Mucosa of rectum (tissue), 2 donors: Measurements from ENCODE around the gene CHD5.

ENCODE experiments used
- H3K27ac ChIP-seq, 2 donors: one replicate each; pipeline ENCODE4 v1.7.0; 2013; ENCODE audit warnings: inconsistent platforms in 2 of 2, low read depth in 2 of 2, low read length in 2 of 2
- H3K27me3 ChIP-seq, 2 donors: one replicate each; pipeline ENCODE4 v1.7.0; 2013; ENCODE audit warnings: low read length in 2 of 2; ENCODE audit not compliant: control insufficient read depth in 2 of 2, insufficient read depth in 2 of 2
- H3K36me3 ChIP-seq, 2 donors: one replicate each; pipeline ENCODE4 v1.7.0; 2013; ENCODE audit warnings: low read length in 2 of 2; ENCODE audit not compliant: control insufficient read depth in 2 of 2, insufficient read depth in 2 of 2
- H3K4me1 ChIP-seq, 2 donors: one replicate each; pipeline ENCODE4 v1.7.0; 2013; ENCODE audit warnings: low read length in 2 of 2, mild to moderate bottlenecking in 1 of 2; ENCODE audit not compliant: control insufficient read depth in 2 of 2, insufficient read depth in 2 of 2
- H3K4me3 ChIP-seq, 2 donors: one replicate each; pipeline ENCODE4 v1.7.0; 2013; ENCODE audit warnings: low read length in 2 of 2
- H3K9ac ChIP-seq, 2 donors: one replicate each; pipeline ENCODE4 v1.7.0; 2013; ENCODE audit warnings: low read length in 2 of 2, low read depth in 1 of 2, mild to moderate bottlenecking in 1 of 2
- H3K9me3 ChIP-seq, 2 donors: one replicate each; pipeline ENCODE4 v1.7.0; 2013; ENCODE audit warnings: low read length in 2 of 2; ENCODE audit not compliant: control insufficient read depth in 2 of 2
- donor health status: healthy.
- donor health status: Normal muscosa, but diverticular disease.

Gene CHD5

DNA sequence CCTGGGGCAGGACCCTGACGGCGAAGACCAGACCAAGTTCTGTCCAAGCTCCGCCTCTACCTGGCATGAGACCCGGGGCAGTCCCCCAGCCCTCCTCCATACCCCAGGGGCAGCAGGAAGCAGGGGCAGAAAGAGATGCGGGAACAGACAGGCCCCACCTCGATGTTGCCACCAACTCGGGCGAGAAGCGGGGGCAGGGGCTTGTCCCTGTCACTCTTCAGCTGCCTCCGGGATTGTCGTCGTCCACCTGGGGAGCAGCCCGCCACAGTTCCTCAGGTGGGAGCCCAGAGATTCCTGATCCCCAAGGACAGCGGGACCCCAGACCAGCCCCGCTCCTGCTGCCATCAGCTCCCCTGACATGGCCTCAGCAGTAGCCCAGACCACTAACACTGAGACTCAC lies 54.8 kb downstream of the CHD5 start:
- H3K27ac ChIP-seq = no peak overlapping the region
- H3K4me1 ChIP-seq = peaks cover 2 to 7% of the 10 kb centered on the region in 2 donors
- no peak overlapping the region for H3K9ac ChIP-seq
- H3K9me3 ChIP-seq = no peaks in the 10 kb centered on the region
- H3K36me3 ChIP-seq = no peaks in the 10 kb centered on the region
- peaks cover 0 to 1% of the 10 kb centered on the region in 2 donors for H3K27me3 ChIP-seq
- no peak overlapping the region for H3K4me3 ChIP-seq

DNA sequence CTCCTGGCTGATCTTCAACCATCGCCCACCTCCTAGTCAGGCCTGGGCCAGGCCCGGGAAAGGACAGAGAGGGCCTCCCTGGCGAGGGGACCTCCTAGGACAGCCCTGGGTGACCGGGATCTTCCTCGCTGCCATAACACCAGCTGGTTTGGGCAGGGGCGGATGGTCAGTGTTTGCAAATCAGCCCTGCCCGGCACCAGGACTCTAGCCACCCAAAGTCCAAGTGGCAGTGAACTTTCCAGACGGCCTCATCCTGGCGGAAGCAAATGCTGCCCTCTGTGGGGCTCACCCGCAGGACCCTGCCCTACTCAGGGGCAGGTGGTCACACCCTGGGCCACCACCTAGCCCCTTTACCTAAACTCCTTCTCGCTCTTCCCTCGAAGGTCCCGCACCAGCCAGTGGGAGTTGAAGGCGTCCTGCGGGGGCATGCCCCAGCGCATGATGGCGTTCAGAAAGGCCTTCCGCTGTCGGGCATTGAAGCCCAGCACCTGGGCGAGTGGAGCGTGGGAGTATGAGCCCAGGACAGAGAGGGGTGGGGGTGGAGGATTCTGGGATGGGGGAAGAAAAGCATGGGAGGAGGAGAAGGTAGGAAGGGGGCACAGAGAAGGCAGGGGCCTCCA lies 55.3 kb downstream of the CHD5 start:
- Histone ChIP-seq H3K4me1 (peaks cover 2 to 7% of the 10 kb centered on the region in 2 donors), H3K27me3 (peaks cover 0 to 1% of the 10 kb centered on the region in 2 donors), H3K4me3 (no peak overlapping the region), H3K9ac (no peak overlapping the region), H3K9me3 (no peaks in the 10 kb centered on the region), H3K36me3 (no peaks in the 10 kb centered on the region), H3K27ac (no peak overlapping the region)

DNA sequence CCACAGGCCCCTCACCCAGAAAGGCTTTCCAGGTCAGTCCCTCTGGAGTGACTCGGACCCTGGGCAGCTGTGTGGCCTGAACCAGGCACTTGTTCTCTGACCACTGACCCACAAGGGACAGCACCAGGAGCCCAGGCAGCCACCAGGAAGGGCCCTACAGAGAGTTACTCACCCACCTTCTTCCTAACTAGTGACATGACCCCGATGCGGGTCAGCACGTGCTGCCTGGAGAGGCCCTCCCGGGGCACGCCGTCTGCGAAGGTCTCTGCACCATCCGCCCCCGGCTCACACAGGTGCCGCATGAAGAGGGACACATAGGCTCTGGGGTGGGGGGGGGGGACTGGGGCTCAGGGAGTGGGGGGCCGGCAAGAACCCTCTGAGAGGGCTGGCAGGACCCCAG lies 55.8 kb downstream of the CHD5 start:
- peaks cover 0 to 1% of the 10 kb centered on the region in 2 donors for H3K27me3 ChIP-seq
- H3K4me3 ChIP-seq = no peak overlapping the region
- no peaks in the 10 kb centered on the region for H3K9me3 ChIP-seq
- H3K36me3 ChIP-seq = no peaks in the 10 kb centered on the region
- no peak overlapping the region for H3K9ac ChIP-seq
- peaks cover 2 to 7% of the 10 kb centered on the region in 2 donors for H3K4me1 ChIP-seq
- no peak overlapping the region for H3K27ac ChIP-seq

DNA sequence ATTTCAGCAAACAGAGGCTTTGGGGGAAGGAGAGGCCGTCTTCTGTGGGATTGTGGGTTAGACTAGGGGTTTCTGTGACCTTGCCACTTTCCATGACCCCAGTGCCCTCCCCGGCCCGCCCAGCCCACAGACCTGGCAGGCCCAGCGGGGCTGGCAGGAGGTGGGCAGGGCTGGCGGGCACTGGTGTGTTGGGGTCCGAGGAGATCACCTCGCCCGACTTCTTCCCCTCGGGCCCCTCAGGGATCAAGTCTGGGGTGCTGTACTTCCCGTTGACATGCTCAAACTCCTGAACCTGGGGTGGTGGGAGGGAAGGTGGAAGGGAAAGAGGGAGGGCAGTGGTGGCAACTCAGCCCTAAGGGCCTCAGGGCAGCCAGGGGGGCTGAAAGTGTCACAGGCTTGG lies 56.3 kb downstream of the CHD5 start:
- Histone ChIP-seq H3K9me3 (no peaks in the 10 kb centered on the region), H3K36me3 (no peaks in the 10 kb centered on the region), H3K27ac (no peak overlapping the region), H3K27me3 (peaks cover 0 to 1% of the 10 kb centered on the region in 2 donors), H3K4me3 (no peak overlapping the region), H3K4me1 (peaks cover 2 to 7% of the 10 kb centered on the region in 2 donors), H3K9ac (no peak overlapping the region)

DNA sequence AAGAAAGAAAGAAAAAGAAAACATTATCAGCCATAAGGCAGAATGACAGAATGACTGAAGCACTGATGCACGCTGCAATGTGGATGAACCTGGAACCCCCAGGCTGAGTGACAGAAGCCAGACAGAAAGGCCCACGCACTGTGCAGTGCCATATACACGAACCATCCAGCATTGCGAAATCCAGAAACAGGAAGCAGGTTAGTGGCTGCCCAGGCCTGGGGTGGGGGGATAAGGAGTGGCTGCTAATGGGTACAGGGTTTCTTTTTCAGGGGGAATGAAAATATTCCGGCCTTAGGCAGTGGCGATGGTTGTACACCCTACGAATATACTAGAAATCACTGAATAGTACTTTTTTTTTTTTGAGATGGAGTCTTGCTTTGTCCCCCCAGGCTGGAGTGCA lies 57.0 kb downstream of the CHD5 start:
- Histone ChIP-seq H3K9me3 (no peaks in the 10 kb centered on the region), H3K27me3 (peaks cover 0 to 1% of the 10 kb centered on the region in 2 donors), H3K36me3 (no peaks in the 10 kb centered on the region), H3K27ac (no peak overlapping the region), H3K4me1 (peaks cover 2 to 7% of the 10 kb centered on the region in 2 donors), H3K9ac (no peak overlapping the region), H3K4me3 (no peak overlapping the region)

DNA sequence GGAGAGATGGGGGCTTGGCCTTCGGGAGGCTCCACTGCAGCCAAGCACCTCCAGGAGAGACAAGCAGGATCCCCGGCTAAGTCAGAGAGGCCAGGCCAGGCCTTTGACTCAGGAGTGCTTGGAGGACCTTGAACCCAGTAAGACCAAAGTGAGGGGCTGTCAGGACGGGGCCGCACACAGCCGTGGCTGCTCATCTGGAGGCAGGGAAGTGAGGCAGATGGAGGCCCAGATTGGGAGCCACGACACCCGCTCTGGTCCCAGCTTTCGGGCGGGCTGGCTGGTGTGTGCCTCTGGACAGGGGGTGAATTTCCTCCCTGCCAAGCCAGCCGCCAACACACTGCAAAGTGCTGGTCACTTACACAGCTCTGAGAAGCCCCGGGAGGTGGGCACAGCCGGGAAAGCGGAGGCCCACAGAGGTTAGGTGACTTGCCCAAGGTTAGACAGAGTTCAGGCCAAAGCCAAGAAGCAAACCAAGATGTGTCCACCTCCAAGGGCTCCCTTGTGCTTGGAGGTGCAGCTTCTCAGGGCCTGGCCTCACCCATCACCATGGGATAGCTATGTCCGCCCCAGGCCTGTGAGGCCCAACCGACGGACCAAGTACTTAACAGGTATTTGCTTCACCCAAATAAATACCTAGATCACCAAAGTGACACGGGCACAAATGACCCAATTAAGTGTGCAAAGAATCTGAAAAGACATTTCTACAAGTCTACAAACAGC lies 58.3 kb downstream of the CHD5 start:
- Histone ChIP-seq H3K36me3 (no peaks in the 10 kb centered on the region), H3K4me3 (no peak overlapping the region), H3K27me3 (peaks cover 0 to 1% of the 10 kb centered on the region in 2 donors), H3K9me3 (no peaks in the 10 kb centered on the region), H3K9ac (no peak overlapping the region), H3K4me1 (peaks cover 0 to 2% of the 10 kb centered on the region in 2 donors), H3K27ac (no peak overlapping the region)

DNA sequence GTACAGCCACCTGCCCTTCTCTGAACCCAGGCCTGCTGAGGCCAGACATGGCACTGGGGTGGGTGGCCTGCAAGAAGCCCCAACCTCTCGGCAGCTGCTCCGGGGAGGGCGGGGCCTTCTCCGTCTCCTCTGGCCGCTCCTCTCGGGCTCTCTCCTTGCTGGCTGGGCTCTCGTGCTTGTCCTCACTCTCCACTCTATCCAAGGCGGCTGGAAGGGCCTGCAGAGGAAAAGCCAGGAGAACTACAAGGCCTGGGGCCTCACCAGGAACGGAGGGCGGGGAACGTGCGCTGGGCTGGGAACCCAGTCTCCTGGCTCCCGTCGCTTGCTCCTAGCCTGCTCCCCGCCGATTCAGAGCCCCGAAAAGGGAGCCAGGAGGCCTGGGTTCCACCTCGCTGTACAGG lies 59.1 kb downstream of the CHD5 start:
- no peaks in the 10 kb centered on the region for H3K36me3 ChIP-seq
- H3K27ac ChIP-seq = no peak overlapping the region
- no peaks in the 10 kb centered on the region for H3K4me1 ChIP-seq
- no peaks in the 10 kb centered on the region for H3K27me3 ChIP-seq
- H3K9me3 ChIP-seq = no peaks in the 10 kb centered on the region
- no peak overlapping the region for H3K4me3 ChIP-seq
- H3K9ac ChIP-seq = no peak overlapping the region

DNA sequence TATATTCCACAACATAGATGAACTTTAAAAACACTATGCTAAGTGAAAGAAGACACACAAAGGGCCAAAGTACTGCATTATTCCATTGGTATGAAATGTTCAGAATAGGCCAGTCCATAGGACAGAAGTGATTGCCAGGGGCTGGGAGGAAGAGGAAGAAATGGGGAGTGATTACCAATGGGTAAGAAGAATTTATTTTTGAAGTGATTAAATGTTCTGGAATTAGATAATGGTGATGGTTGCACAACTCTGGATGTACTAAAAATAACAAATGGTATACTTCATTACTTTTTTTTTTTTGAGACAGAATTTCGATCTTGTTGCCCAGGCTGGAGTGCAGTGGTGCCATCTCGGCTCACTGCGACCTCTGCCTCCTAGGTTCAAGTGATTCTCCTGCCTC lies 61.7 kb downstream of the CHD5 start:
- Histone ChIP-seq H3K27me3 (no peaks in the 10 kb centered on the region), H3K27ac (no peak overlapping the region), H3K9me3 (no peaks in the 10 kb centered on the region), H3K9ac (no peak overlapping the region), H3K4me3 (no peak overlapping the region), H3K36me3 (no peaks in the 10 kb centered on the region), H3K4me1 (no peaks in the 10 kb centered on the region)

DNA sequence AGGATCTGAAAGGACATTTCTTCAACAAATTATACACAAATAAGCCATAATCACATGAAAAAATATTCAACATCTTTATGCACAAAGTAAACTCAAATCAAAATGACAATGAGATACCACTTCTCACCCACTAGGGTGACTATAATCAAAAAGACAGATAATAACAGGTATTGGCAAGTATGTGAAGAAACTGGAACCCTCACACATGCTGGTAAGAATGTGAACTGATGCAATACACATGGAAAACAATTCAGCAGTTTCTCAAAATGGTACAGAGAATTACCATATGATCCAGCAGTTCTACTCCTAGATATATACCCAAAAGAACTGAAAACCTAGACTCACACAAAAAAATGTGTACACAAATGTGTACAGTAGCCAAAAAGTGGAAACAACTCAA lies 62.5 kb downstream of the CHD5 start:
- H3K27ac ChIP-seq = no peak overlapping the region

DNA sequence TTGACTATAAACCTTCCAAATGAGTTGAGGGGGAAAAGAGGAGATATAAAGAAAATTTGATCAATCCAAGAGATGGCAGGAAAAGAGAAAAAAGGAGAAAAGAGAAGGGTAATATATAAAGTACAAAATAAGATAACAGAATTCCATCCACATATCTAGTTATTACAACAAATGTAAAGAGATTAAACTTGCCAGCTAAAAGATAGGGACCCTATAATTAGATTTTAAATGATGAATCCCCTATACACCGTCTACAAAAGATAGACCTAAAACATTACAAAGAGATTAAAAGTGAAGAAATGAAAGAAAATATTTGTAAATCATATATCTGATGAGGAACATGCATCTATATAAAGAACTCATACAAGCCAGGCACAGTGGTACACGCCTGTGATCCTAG lies 63.1 kb downstream of the CHD5 start:
- Histone ChIP-seq H3K9me3 (no peaks in the 10 kb centered on the region), H3K9ac (no peak overlapping the region), H3K36me3 (no peaks in the 10 kb centered on the region), H3K4me1 (no peaks in the 10 kb centered on the region), H3K27ac (no peak overlapping the region), H3K27me3 (no peaks in the 10 kb centered on the region), H3K4me3 (no peak overlapping the region)

More for the DNA sequence above, 62.5 kb downstream of the CHD5 start:
- Histone ChIP-seq H3K4me3 (no peak overlapping the region), H3K36me3 (no peaks in the 10 kb centered on the region), H3K9ac (no peak overlapping the region), H3K9me3 (no peaks in the 10 kb centered on the region), H3K4me1 (no peaks in the 10 kb centered on the region), H3K27me3 (no peaks in the 10 kb centered on the region)
